SKM-1 (cell line): ENCODE measurements around the gene PRM3.

Source experiments
- DNase-seq: peaks from one replicate; lab custom pipeline; 2025; ENCODE audit not compliant: unreplicated experiment; lab: John Stamatoyannopoulos, UW

PRM3 gene

DNA sequence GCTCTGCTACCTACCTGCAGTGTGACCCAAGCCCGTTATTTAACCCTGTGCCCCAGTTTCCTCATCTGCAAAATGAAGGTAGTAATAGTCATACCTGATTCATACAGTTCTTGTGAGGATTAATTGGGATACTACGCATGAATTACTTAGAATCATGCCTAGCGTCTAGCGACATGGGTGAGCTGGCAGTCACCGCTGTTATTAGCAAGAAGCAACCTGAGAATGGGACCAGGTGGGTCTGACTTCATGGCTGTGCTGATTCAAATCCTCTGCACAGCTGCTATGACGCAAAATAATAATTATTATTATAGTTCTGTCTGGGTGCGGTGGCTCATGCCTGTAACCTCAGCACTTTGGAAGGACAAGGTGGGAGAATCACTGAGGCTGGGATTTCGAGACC lies 25.3 kb downstream of the PRM3 start:
- no peak for DNase-seq

DNA sequence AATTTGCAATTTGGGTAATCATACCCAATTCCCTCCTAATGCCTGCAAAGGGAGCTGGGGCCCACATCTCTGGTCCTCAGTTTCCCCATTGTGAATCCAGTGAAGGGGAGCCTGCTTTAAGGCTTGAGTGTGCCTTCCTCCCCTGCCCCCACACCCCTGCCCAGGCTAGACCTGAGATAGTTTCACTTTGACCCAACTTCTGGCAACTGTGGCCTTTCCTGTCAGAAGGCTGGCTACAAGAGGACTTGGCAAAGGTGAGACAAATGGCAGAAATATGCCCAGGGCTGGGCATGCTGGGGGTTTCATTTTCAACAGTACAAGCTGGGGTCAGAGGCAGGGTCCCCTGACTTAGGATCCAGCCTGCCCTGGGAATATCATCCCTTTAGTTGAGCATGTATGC lies 27.4 kb downstream of the PRM3 start:
- no peak for DNase-seq

DNA sequence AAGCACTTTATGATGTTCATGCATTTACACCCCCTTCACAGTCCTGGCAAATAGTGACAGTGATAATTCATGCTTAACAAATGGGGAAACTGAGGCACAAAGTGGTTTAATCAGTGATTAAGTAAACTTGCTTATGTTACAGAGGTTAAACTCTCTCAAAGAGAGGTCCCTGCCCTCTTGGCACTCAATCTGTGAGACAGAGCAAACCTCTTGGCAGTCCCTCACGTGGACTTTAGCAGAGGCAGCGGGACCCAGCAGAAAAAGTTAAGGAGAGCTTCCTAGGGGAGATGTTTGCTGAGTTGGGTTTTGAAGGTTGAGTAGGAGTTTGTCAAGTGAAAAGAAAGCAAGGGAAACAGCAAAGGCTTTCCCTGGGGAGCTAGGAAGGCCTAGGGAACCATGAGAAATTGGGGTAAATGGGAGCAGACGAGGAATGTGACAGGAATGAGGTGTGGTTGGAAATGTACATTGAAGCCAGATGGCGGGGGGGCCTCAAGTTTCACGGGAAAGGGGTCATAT lies 28.1 kb downstream of the PRM3 start:
- no peak for DNase-seq

DNA sequence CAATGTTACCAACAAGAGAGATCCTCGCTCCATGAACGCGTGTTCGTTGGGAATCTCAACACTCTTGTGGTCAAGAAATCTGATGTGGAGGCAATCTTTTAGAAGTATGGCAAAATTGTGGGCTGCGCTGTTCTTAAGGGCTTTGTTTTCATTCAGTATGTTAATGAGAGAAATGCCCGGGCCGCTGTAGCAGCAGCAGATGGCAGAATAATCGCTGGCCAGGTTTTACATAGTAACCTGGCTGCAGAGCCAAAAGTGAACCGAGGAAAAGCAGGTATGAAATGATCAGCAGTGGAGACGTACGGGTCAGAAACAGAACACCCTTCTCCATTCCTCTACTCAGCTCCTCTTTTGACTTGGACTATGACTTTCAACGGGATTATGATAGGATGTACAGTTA lies 30.8 kb downstream of the PRM3 start:
- DNase-seq = no peak

DNA sequence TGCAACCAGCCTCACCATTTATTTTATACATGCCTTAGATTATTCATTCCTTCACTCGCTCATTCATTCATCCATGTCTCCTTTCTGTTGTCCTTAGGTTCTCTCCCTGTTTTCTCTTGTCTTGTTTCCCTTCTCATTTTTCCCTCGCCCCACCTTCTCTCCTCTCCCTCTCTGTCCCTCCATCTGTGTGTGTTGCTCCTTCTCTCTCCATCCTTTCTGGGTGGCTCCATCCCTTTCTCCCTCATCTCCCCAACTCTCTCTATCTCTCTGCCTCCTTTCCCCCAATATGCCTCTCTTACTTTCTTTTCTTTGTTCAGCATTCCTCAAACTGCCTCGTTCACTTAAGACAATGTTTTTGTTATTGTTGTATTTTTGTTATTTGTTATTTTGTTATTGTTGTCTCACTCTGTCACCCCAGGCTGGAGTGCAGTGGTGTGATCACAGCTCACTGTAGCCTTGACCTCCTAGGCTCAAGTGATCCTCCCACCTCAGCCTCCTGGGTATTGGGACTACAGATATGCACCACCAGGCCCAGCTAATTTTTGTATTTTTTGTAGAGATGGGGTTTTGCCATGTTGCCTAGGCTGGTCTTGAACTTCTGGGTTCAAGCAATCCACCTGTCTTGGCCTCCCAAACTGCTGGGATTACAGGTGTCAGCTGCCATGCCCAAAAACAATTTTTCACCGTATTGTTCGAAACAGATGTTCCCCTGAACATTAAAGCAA lies 31.8 kb downstream of the PRM3 start:
- no peak for DNase-seq

DNA sequence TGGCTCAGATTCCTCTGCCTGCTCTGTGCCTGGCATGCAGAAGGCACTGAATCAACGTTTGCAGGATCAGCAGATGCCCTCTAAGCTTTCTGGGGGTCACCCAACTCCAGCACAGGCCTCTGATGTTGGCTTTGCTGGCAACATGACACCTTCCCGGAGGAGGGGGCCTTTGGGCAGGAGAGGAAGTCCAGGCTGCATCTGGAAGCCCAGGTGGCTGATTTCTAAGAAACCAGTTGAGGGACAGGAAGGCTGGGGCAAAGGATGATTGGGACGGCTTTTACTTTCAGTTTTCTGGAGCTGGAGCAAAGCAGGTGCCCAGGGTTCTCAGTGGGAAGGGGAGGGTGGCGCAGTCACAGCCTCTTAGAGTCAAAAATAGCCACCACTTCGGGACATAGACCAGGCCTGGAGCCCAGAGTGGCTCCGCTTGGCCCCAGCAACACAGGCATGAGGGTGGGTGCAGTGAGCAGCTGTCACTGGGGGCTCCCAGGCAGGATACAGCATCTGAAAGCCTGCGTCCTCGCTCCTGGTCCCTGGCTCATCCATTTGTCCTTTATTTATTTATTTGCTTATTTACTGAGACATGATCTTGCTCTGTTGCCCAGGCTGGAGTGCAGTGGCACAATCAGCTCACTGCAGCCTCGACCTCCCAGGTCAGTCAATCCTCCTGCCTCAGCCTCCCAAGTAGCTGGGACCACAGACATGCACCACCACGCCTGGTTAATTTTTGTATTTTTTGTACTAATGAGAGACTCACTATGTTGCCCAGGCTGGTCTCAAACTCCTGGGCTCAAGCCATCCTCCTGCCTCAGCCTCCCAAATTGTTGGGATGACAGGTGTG lies 32.6 kb downstream of the PRM3 start:
- no peak for DNase-seq

DNA sequence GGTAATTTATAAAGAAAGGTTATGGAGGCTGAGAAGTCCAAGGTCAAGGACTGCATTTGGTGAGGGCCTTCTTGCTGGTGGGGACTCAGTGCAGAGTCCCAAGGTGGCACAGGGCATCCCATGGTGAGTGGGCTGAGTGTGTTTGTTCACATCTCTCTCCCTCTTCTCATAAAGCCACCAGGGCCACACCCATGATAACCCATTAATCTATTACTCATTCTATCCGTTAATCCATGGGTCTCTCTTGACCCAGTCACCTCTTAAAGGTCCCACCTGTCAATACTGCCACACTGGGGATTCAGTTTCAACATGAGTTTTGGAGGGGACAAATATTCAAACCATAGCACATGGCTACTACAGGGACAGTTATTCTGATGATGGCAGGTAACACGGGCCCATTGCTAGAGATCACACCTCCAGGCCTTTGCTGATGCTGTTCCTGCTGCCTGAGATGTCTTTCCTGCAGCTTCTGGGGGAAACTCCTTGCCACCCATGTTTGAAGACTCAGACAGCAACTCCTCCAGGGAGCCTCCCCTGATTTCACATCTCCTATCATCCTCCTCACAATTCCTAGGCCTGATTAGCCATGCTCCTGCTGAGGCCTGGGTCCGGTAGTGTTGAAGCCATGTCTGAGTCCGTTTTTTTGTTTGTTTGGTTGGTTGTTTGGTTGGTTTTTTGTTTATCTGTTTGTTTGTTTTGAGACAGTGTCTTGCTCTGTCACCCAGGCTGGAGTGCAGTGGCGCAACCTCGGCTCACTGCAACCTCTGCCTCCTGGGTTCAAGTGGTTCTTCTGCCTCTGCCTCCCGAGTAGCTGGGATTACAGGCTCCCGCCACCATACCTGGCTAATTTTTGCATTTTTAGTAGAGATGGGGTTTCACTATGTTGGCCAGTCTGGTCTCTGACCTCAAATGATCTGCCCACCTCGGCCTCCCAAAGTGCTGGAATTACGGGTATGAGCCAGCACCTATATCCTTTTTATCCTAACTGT lies 33.5 kb downstream of the PRM3 start:
- no peak for DNase-seq

DNA sequence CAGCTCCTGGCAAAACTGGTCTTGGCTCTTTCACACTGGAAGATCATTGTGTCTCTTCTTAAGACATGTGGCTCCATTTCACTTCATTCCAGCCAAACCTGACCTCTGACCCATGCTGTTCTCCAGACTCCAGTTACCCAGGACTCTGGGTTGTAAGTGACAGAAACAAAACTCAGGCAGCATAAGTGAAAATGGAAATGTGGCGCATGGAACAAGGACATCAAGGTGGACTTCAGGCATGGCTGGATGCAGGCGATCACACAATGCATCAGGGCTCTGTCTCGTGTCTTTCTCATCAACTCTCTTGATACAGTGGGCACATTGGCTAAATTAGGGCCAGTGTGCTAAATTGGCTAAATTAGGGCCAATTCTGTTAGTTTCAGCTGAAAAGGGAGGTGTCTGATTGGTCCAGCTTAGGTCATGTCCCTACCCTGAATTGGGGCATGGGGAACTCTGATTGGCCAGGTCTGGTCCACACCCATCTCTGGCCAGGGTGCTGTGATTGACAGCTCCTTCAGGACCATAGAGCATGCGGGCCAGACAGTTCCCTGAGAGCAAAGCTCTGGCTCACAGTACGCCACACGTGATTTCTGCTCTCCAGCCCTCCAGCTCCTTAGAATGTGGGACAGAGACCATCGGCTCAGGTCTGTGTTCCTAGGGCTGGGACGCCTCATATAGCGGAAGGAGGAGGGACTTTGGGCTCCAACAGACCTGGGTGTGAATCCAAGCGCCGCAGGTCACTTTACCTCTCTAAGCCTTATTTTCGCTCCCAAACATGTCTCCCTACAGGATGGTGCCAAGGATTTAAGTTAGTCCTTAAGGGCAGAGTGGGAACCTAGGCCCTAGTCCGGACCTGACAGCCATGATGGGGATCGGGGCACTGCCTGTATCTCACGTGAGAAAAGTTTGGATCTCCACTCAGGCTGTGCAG lies 34.9 kb downstream of the PRM3 start:
- DNase-seq = no peak

DNA sequence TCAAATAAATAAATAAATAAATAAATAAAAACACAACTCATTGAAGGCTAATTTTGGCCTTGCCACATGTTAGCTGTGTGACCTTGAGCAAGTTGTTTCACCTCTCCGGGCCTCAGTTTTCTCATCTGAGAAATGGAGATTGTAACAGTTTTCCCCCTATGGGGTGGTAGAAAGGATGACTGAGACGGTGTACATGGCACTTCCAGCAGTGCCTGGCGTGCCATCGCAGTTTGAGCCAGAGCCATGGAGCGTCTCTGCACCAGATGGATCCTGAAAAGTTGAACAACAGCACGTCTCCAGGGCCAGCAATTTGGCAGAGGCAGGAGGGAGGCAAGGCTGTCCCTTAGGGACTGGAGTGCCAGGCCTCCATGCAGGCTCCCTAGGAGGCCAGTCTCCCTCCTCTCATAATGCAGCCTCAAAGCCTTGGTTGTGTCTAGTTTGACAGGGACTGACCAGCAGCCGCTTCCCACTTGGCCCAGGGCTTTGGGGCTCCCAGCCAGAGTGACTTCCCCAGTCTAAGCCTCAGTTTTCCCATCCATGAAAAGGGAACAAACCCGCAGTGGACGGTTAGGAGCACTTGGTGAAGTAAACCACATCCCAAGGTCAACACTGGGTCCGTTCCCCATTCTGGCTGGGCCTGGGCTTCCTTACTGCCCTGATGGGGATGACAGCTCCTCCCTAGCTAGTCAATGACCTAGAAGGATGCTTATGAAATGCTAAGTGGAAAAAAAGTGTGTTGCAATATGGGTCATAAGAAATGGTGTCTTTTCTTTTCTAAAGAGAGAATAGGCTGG lies 36.8 kb downstream of the PRM3 start:
- DNase-seq = peak; percentile 95

DNA sequence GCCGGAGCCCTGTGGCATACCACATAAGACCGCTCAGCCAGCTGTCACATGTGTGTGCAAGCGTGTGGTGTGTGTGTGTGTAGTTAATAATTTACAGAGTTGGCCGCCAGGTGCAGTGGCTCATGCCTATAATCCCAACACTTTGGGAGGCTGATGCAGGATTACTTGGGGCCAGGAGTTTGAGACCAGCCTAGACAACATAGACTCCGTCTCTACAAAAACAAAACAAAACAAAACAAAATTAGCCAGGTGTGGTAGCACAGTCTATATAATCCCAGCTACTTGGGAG lies 37.8 kb downstream of the PRM3 start:
- no peak for DNase-seq

DNA sequence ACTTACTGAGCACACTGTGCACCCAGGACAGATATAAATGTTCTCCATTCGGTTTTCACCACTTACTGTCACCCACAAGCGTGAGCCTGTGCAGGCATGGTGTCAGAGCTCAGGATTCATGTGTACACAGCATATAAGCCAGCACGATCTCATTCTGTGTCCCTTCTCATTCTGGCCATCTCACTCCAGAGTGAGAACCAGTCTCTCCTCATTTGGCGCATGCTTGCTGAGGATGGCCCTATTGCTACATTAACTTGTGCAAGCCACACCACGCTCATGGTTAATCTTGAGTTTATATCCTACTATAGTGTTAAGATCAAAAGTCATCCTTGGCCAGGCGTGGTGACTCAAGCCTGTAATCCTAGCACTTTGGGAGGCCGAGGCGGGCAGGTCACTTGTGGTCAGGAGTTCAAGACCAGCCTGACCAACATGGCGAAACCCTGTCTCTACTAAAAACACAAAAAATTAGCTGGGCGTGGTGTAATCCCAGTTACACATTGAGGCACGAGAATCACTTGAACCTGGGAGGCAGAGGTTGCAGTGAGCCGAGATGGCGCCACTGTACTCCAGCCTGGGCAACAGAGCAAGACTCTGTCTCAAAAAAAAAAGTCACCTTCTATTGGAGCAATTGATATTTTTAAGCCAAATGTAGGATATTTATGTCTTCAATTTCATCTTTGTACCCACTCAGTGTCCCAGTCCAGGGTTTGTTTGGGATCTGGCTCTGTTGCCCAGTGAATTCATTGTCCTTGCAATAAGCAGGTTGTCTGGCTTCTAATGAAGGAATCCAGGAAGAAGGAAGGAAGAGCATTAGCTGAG lies 38.3 kb downstream of the PRM3 start:
- peak; percentile 37 for DNase-seq

DNA sequence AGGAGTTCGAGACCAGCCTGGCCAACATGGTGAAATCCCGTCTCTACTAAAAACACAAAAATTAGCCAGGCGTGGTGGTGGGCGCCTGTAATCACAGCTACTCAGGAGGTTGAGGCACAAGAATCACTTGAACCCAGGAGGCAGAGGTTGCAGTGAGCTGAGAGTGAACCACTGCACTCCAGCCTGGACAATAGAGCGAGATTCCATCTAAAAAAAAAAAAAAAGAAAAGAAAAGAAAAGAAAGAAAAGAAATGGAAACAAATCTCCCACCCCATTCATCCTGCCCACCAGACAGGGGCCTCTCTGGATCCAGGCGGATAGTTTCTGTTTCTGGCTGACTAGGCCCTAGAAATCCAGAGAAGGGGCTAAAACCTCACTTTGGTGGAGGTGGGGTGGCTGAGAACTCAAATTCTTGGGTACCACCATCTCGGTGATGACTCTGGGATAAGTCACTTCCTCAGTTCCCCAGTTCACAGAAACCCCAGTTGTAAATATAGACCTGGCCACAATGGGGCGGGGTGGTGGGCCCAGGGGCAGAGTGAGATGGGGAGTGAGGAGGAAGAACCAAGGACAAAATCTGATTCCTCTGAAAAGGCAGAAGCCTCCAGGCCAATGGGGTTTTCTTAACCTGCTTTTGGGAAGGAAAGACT lies 39.6 kb downstream of the PRM3 start:
- no peak for DNase-seq

DNA sequence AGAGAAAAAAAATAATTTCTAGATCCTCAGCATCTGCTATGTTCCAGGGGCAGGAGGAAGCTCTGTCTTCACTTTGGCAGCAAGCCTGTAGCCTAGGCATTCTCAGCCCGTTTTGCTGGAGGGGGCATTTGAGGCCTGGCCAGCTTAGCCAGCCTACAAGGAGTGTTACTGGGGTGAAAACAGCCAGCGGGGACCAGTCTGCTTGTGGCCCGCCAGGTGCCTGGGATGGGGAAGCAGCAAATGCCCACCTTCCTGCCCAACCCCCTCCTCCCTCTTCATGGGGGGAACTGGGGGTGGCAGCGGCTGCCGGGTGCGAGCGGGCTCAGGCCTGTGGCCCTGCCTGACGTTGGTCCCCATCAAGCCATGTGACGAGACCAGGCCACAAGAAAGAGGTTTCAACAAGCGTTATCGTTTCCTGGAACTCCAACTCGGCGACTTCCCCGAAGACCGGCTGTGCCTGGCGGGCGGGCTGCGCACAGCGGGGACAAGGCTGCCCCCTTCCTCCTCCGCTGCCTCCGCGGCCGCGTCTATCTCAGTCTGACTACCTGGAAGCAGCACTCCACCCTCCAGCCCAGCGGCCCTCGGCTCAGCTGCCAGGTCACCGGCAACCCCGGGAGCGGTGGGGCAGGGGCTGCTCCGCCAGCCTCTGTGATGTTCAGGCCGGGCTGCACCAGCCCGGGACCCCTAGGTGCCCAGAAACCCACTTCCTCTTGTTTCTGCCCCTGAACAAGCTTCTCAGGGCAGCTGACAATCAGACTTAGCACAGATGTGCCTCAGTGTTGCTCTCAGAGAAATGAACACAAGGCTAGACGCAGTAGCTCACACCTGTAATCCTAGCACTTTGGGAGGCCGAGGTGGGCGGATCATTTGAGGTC lies 40.3 kb downstream of the PRM3 start:
- DNase-seq = no peak

DNA sequence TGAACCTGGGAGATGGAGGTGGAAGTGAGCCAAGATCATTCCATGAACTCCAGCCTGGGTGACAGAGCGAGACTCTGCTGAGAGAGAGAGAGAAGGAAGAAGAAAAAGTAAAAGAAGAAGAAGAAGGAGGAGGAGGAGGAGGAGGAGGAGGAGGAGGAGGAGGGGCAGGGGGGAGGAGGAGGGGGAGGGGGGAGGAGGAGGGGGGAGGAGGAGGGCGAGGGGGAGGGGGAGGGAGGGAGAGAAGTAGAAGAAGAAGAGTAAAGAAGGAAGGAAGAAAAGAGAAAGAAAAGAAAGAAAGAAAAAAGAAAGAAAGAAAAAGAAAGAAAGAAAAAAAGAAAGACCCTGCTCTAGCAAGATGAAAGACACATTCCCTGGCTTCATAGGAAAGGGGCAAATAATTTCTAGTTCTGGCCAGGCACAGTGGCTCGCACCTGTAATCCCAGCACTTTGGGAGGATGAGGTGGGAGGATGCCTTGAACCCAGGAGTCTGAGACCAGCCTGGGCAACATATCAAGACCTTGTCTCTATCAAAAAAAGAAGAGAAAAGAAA lies 41.1 kb downstream of the PRM3 start:
- DNase-seq = no peak

DNA sequence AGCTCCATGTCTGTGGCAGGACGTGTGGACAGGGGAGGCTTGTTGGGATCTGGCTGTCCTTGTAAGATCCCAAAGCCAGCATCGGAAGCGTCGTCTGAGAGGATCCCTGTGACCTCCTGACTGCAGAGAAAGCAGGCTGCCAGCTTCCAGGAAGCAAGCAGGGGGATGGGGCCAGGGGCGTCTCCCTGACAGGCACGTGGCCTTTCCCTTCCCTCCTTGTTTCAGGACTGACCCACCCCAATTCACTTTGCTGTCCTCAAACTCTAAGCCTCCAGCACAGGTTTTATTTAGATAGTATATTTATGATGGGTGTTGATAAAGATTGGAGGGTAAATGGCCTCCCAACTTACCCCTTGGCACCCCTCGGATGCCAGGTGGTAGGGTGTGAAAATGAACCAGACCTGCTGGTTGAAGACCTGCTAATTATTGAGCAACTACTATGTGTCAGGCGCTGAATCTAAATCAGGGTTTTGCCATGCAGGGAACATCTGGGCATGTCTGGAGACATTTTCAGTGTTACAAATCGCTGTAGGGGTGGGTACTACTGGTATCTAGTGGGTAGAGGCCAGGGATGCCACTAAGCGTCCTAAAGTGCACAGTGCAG lies 42.0 kb downstream of the PRM3 start:
- no peak for DNase-seq

DNA sequence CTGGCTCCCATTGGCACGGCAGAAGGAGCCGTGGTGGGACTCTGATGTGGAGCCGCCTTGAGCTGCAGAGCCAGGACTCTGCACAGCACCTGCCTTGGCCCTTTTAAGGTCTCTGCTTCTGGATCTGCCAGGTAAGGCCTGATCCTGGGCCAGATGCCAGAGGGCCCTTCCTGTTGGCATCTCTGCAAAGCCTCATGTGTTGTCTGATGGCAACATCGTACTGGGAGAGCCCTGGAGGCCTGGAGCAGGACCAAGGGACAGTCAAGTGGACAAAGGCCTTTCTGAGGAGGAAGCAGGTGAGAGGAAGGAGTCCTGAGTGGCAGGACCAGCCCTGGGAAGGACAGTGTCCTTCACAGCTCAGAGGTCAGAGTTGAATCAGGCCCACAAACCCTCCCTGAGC lies 43.5 kb downstream of the PRM3 start:
- DNase-seq = no peak
